ENCODE data around the gene IL3.

- no peak for TF ChIP-seq CTCF (IDR thresholded peaks at IDR 0.05)
- no peak for TF ChIP-seq POLR2A (IDR thresholded peaks at IDR 0.05)
Observed at GRCh38 chr5:132013006-132013689, 47.3 kb upstream of the IL3 start.
